ENCODE results near the gene TMEM198.

The TMEM198 gene

GRCh38 chr2:219563271-219563928 lies 19.6 kb downstream of the TMEM198 start:
- no peak for DNase-seq

- DNase-seq, result no peak
These were observed 21.6 kb downstream of the TMEM198 start for GRCh38 chr2:219565130-219566080.

GRCh38 chr2:219566640-219567039 lies 22.8 kb downstream of the TMEM198 start:
- DNase-seq, result no peak

- DNase-seq, result no peak
These were observed 23.3 kb downstream of the TMEM198 start for GRCh38 chr2:219567131-219567530.

GRCh38 chr2:219567791-219568361 lies 24.0 kb downstream of the TMEM198 start:
- no peak for DNase-seq

- DNase-seq, result no peak
These were observed 25.2 kb downstream of the TMEM198 start for GRCh38 chr2:219569041-219569440.

- no peak for DNase-seq
These were observed 25.8 kb downstream of the TMEM198 start for GRCh38 chr2:219569635-219570034.

- DNase-seq, result no peak
These were observed 26.5 kb downstream of the TMEM198 start for GRCh38 chr2:219570194-219570923.

GRCh38 chr2:219570924-219571310 lies 27.1 kb downstream of the TMEM198 start:
- no peak for DNase-seq

GRCh38 chr2:219571311-219572236 lies 27.7 kb downstream of the TMEM198 start, which contains the start of gene OBSL1:
Gene OBSL1 (minus strand): TSS chr2:219571539. CDS start chr2:219571232, 307 bp downstream.
- no peak for DNase-seq

GRCh38 chr2:219572237-219573001 lies 28.6 kb downstream of the TMEM198 start, which contains the start of gene INHA:
Gene INHA (plus strand): TSS chr2:219572310. CDS start chr2:219572375, 65 bp downstream.
- DNase-seq, result no peak

- DNase-seq, result no peak
These were observed 29.3 kb downstream of the TMEM198 start for GRCh38 chr2:219573166-219573565.

GRCh38 chr2:219574484-219575311 lies 30.9 kb downstream of the TMEM198 start:
- DNase-seq, result no peak

- no peak for DNase-seq
These were observed 32.0 kb downstream of the TMEM198 start for GRCh38 chr2:219575566-219576504.

- no peak for DNase-seq
These were observed 32.9 kb downstream of the TMEM198 start for GRCh38 chr2:219576505-219577388.

- no peak for DNase-seq
These were observed 35.2 kb downstream of the TMEM198 start for GRCh38 chr2:219578811-219579613.

- no peak for DNase-seq
These were observed 37.5 kb downstream of the TMEM198 start for GRCh38 chr2:219581346-219581745.
